Measurements from ENCODE around the gene TREH. TPM values are rescaled to one million over a fixed set of nuclear protein-coding genes. Genes with fewer than 3 reads are reported as not detected.
"Not testable (repeated sequence)": the region's sequence is repeated elsewhere in the genome, so short reads cannot be mapped to it uniquely, and the experiment has no call there.

TREH gene
- total RNA-seq, 1 donor from 2014 or later: not detected

GRCh38 chr11:118714416-118714815 is 35.0 kb upstream of the TREH start:
- H3K27me3 Mint-ChIP-seq (ENCODE audit: low read depth); H3K4me1 Mint-ChIP-seq (ENCODE audit: low read depth); H3K4me3 Mint-ChIP-seq (ENCODE audit: low read depth); intact Hi-C loops (cut with micrococcal nuclease); DNase-seq (ENCODE audit: low spot score); H3K27ac Mint-ChIP-seq; H3K36me3 Mint-ChIP-seq (ENCODE audit: low read depth); H3K9me3 Mint-ChIP-seq: not testable (repeated sequence)

GRCh38 chr11:118708296-118708695 is 28.8 kb upstream of the TREH start:
- Mint-ChIP-seq H3K27ac (no peak overlapping the region), H3K36me3 (ENCODE audit: low read depth) (no peaks in the 10 kb centered on the region), H3K4me1 (ENCODE audit: low read depth) (peaks cover 8% of the 10 kb centered on the region), H3K27me3 (ENCODE audit: low read depth) (peaks cover 8% of the 10 kb centered on the region), H3K4me3 (ENCODE audit: low read depth) (no peak overlapping the region), H3K9me3 (no peaks in the 10 kb centered on the region)
- no peak for DNase-seq (ENCODE audit: low spot score)
- intact Hi-C loops (cut with micrococcal nuclease): no loop called here

GRCh38 chr11:118706546-118706825 is 27.0 kb upstream of the TREH start:
- H3K4me1 Mint-ChIP-seq (ENCODE audit: low read depth): peaks cover 8% of the 10 kb centered on the region
- peaks cover 8% of the 10 kb centered on the region for H3K27me3 Mint-ChIP-seq (ENCODE audit: low read depth)
- H3K27ac Mint-ChIP-seq: no peak overlapping the region
- H3K36me3 Mint-ChIP-seq (ENCODE audit: low read depth): no peaks in the 10 kb centered on the region
- no peaks in the 10 kb centered on the region for H3K9me3 Mint-ChIP-seq
- H3K4me3 Mint-ChIP-seq (ENCODE audit: low read depth): no peak overlapping the region
- no peak for DNase-seq (ENCODE audit: low spot score)
- intact Hi-C loops (cut with micrococcal nuclease): no loop called here

GRCh38 chr11:118705791-118706545 is 26.5 kb upstream of the TREH start:
- no peaks in the 10 kb centered on the region for H3K36me3 Mint-ChIP-seq (ENCODE audit: low read depth)
- H3K4me3 Mint-ChIP-seq (ENCODE audit: low read depth): no peak overlapping the region
- H3K9me3 Mint-ChIP-seq: no peaks in the 10 kb centered on the region
- intact Hi-C loops (cut with micrococcal nuclease): no loop called here
- no peak for DNase-seq (ENCODE audit: low spot score)
- peaks cover 8% of the 10 kb centered on the region for H3K27me3 Mint-ChIP-seq (ENCODE audit: low read depth)
- H3K27ac Mint-ChIP-seq: no peak overlapping the region
- peaks cover 8% of the 10 kb centered on the region for H3K4me1 Mint-ChIP-seq (ENCODE audit: low read depth)

- DNase-seq (ENCODE audit: low spot score): no peak
- H3K27ac Mint-ChIP-seq: no peak overlapping the region
- H3K4me3 Mint-ChIP-seq (ENCODE audit: low read depth): no peak overlapping the region
- H3K9me3 Mint-ChIP-seq: peaks cover 4% of the 10 kb centered on the region
- peaks cover 8% of the 10 kb centered on the region for H3K4me1 Mint-ChIP-seq (ENCODE audit: low read depth)
- intact Hi-C loops (cut with micrococcal nuclease): no loop called here
- H3K36me3 Mint-ChIP-seq (ENCODE audit: low read depth): peaks cover 3% of the 10 kb centered on the region
- H3K27me3 Mint-ChIP-seq (ENCODE audit: low read depth): peaks cover 8% of the 10 kb centered on the region
Measured at GRCh38 chr11:118705111-118705741, 25.8 kb upstream of the TREH start.

GRCh38 chr11:118703563-118704106 is 24.2 kb upstream of the TREH start:
- DNase-seq (ENCODE audit: low spot score): no peak
- Mint-ChIP-seq H3K27me3 (ENCODE audit: low read depth) (peaks cover 9% of the 10 kb centered on the region), H3K9me3 (peaks cover 5% of the 10 kb centered on the region), H3K4me1 (ENCODE audit: low read depth) (peaks cover 14% of the 10 kb centered on the region), H3K4me3 (ENCODE audit: low read depth) (no peak overlapping the region), H3K27ac (no peak overlapping the region), H3K36me3 (ENCODE audit: low read depth) (peaks cover 4% of the 10 kb centered on the region)
- intact Hi-C loops (cut with micrococcal nuclease): no loop called here

- no peak for DNase-seq (ENCODE audit: low spot score)
- intact Hi-C loops (cut with micrococcal nuclease): no loop called here
- Mint-ChIP-seq H3K9me3 (peaks cover 5% of the 10 kb centered on the region), H3K27ac (no peak overlapping the region), H3K27me3 (ENCODE audit: low read depth) (peaks cover 2% of the 10 kb centered on the region), H3K4me3 (ENCODE audit: low read depth) (no peak overlapping the region), H3K36me3 (ENCODE audit: low read depth) (peaks cover 4% of the 10 kb centered on the region), H3K4me1 (ENCODE audit: low read depth) (peaks cover 10% of the 10 kb centered on the region)
Measured at GRCh38 chr11:118699506-118700220, 20.2 kb upstream of the TREH start.

GRCh38 chr11:118697346-118697745 is 17.9 kb upstream of the TREH start:
- Mint-ChIP-seq H3K27me3 (ENCODE audit: low read depth) (peaks cover 2% of the 10 kb centered on the region), H3K4me1 (ENCODE audit: low read depth) (peaks cover 15% of the 10 kb centered on the region), H3K27ac (no peak overlapping the region), H3K9me3 (peaks cover 5% of the 10 kb centered on the region), H3K4me3 (ENCODE audit: low read depth) (no peak overlapping the region), H3K36me3 (ENCODE audit: low read depth) (peaks cover 4% of the 10 kb centered on the region)
- no peak for DNase-seq (ENCODE audit: low spot score)
- intact Hi-C loops (cut with micrococcal nuclease): no loop called here

GRCh38 chr11:118696673-118697226 is 17.3 kb upstream of the TREH start:
- H3K4me1 Mint-ChIP-seq (ENCODE audit: low read depth): peaks cover 21% of the 10 kb centered on the region
- no peak overlapping the region for H3K4me3 Mint-ChIP-seq (ENCODE audit: low read depth)
- H3K27me3 Mint-ChIP-seq (ENCODE audit: low read depth): peaks cover 2% of the 10 kb centered on the region
- no peak for DNase-seq (ENCODE audit: low spot score)
- intact Hi-C loops (cut with micrococcal nuclease): no loop called here
- peaks cover 5% of the 10 kb centered on the region for H3K9me3 Mint-ChIP-seq
- no peak overlapping the region for H3K27ac Mint-ChIP-seq
- H3K36me3 Mint-ChIP-seq (ENCODE audit: low read depth): peaks cover 4% of the 10 kb centered on the region

- no peak overlapping the region for H3K4me3 Mint-ChIP-seq (ENCODE audit: low read depth)
- no peaks in the 10 kb centered on the region for H3K36me3 Mint-ChIP-seq (ENCODE audit: low read depth)
- H3K27ac Mint-ChIP-seq: no peak overlapping the region
- no peak for DNase-seq (ENCODE audit: low spot score)
- no peaks in the 10 kb centered on the region for H3K9me3 Mint-ChIP-seq
- intact Hi-C loops (cut with micrococcal nuclease): loop anchor here (5.0 kb wide), 1 partner anchor 53 kb away; no protein-coding TSS in a partner anchor
- peaks cover 2% of the 10 kb centered on the region for H3K27me3 Mint-ChIP-seq (ENCODE audit: low read depth)
- peaks cover 28% of the 10 kb centered on the region for H3K4me1 Mint-ChIP-seq (ENCODE audit: low read depth)
Measured at GRCh38 chr11:118694771-118695170, 15.3 kb upstream of the TREH start.

GRCh38 chr11:118694185-118694584 is 14.7 kb upstream of the TREH start:
- H3K4me3 Mint-ChIP-seq (ENCODE audit: low read depth): no peak overlapping the region
- H3K4me1 Mint-ChIP-seq (ENCODE audit: low read depth): peaks cover 23% of the 10 kb centered on the region
- intact Hi-C loops (cut with micrococcal nuclease): loop anchor here (5.0 kb wide), 1 partner anchor 53 kb away; no protein-coding TSS in a partner anchor
- DNase-seq (ENCODE audit: low spot score): no peak
- no peaks in the 10 kb centered on the region for H3K9me3 Mint-ChIP-seq
- no peak overlapping the region for H3K27ac Mint-ChIP-seq
- H3K36me3 Mint-ChIP-seq (ENCODE audit: low read depth): no peaks in the 10 kb centered on the region
- no peaks in the 10 kb centered on the region for H3K27me3 Mint-ChIP-seq (ENCODE audit: low read depth)

- Mint-ChIP-seq H3K36me3 (ENCODE audit: low read depth) (no peaks in the 10 kb centered on the region), H3K4me3 (ENCODE audit: low read depth) (no peak overlapping the region), H3K27ac (no peak overlapping the region), H3K27me3 (ENCODE audit: low read depth) (peaks cover 2% of the 10 kb centered on the region), H3K9me3 (no peaks in the 10 kb centered on the region), H3K4me1 (ENCODE audit: low read depth) (peaks cover 26% of the 10 kb centered on the region)
- DNase-seq (ENCODE audit: low spot score): peak; percentile 46
- intact Hi-C loops (cut with micrococcal nuclease): loop anchor here (5.0 kb wide), 1 partner anchor 55 kb away; no protein-coding TSS in a partner anchor
Measured at GRCh38 chr11:118691926-118692830, 12.7 kb upstream of the TREH start.

Data from activated T-helper 2 cell treated with anti-CD3 and anti-CD28 coated beads, Interferon-gamma antibody, Interleukin-2, Interleukin-4, amounts not matched to agents 10 μg/mL and 5 μg/mL and 100 μg/mL, durations not matched to agents 14 hours and 24 hours and 36 hours (primary cell).